Activated T-helper 1 cell treated with Interleukin-2 at 50 U/mL for 16 hours (primary cell): ENCODE data around the gene ENO2.
A peak's percentile ranks its signal among the peaks of the same experiment; 100 is the strongest.

Source experiments
- DNase-seq: peaks from one replicate; pipeline ENCODE4 v3.0.0-alpha.2; 2020; ENCODE audit warnings: low read depth

Gene ENO2

GRCh38 chr12:6960593-6961277 is 46.4 kb downstream of the ENO2 start:
- DNase-seq = no peak

DNA sequence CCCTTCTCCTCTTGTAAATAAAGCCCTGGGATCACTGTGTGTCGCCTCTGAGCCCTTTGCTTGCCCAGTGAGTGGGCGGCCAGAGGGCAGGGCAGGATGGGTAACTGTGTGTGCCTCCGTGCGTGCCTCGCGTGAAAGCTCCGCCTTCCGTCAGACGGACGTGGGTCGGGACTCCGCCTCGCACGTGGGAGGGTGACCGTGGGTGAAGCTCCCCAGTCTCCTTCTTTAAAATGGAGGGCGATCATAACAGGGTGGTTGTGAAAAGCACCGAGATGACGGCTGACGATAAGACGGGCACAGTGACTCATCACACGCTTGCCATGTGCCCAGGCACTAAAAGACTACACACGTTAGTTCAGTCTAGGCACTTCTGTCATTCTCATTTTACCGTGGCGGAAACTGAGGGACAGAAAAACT is 46.9 kb downstream of the ENO2 start:
- DNase-seq = peak; percentile 84

- no peak for DNase-seq
Observed at GRCh38 chr12:6961695-6962284, 47.4 kb downstream of the ENO2 start.

DNA sequence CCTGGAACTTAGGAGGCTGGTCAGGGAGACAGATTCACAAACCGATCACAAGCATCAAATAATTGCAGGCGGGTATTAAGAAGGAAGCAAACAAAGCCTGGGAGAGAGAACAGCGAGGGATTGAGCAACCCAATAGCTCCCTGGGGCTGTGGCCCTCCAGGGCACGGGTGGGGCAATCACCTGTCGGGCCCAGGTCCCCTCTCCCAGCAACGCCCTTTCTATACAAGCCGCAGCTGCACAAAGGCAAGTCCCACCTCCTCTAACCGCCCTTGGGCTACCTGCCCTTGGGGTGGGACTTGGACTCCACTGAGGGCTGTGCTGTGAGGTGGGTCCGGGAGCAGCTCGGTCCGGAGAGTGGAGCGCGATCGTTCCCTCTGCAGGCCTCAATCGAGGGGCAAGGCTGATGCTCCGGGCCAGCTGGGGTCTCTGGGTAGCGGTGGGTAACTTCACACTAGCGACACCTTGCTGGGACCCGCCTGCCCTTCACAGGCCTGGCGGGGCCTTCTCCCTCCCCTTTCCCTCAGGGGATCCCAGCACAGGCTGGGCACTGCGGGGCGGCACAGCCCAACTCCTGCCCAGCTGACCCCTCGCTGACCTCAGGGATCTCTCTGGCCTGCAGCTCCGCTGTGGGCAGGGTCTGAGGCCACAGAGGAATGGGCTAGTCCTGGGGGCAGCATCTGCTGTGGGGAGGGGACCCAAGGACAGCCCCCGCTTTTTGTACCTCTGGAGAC is 48.1 kb downstream of the ENO2 start:
- DNase-seq = no peak

DNA sequence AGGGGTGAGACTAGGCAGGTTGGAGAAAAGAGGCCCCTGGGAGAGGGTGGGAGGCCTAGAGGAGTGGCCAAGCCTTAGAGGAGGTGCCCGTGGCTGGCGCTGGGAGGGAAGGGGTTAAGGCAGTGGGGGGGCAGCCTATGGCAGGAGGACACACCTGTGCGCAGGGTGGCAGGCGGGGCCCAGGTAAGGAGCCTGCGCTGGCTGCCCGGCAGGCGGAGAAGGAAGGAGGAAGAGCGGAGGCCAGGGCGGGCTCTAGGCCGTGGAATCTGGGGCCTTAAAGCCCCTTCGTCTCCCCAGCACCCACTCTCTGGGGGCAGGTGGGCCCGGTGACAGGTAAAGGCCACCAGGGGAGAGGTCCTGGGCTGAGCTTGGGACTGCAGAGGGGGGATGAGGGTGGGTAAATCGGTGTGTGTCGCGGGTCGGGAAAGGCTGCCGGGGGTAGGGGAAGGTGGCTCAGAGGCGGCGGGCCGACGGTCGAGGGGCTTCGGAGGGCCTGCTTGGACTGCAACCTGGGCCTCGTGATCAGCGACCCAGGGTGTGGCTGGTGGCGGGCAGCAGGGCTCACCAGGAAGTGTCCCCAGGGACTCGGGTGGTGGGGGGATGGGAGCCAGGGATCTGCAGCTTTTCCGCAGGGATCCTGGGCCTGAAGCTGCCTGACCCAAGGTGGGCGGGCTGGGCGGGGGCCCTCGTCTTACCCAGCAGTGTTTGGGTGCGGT is 48.8 kb downstream of the ENO2 start:
- no peak for DNase-seq

DNA sequence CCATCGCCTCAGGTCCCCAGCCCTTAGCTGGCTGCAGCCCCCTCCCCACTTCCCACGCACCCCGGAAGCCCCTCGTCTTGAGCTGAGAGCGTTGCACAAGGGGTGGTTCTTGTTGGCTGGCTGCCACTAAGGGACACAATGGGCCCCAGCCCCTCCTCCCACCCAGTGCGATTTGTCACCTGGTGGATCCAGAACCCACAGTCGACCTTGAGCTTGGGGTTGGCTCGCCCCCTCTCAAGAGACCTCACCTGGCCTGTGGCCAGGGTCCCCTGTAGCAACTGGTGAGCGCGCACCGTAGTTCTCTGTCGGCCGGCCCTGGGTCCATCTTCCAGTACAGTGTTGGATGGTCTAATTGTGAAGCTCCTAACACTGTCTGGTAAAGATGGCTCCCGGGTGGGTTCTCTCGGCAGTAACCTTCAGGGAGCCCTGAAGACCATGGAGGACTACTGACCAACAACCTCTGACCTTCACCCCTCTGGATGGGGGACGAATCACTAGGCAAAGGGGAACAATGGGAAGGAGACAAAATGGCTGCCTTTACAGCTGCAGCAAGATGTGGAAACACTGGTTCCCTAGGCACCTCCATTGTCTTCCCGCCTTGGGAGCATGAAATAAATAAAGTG is 49.5 kb downstream of the ENO2 start:
- no peak for DNase-seq

- DNase-seq = no peak
Observed at GRCh38 chr12:6964605-6965025, 50.2 kb downstream of the ENO2 start.

DNA sequence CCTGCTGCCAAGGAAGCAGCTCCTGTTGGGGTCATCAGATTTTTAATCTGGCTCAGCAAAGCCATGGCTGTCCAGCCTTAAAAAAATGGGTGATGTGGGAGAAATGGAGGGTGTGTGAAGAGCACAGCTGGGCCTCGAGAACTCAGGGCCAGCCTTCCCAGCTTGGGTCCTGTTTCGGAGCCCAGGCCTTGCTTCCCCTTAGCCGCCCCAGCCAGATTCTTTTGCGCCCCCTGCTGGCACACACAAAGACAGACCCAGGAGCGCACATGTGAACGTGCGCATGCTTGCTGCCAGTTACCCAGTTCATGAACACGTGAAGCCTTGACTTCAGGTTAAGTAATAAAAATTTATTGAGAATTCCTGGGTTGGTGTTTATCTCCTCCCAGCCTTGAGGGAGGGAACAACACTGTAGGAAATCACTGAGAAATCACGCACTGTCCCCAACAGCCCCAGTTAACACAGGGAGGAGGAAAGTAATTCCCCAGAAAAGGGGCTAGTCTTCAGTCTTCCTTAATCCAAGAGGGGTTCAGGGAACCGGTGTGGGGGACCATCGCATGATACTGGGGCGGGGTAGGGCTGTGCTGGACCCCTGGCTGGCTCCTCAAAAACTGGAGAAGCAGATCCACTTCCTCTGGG is 50.8 kb downstream of the ENO2 start:
- DNase-seq = peak; percentile 77

DNA sequence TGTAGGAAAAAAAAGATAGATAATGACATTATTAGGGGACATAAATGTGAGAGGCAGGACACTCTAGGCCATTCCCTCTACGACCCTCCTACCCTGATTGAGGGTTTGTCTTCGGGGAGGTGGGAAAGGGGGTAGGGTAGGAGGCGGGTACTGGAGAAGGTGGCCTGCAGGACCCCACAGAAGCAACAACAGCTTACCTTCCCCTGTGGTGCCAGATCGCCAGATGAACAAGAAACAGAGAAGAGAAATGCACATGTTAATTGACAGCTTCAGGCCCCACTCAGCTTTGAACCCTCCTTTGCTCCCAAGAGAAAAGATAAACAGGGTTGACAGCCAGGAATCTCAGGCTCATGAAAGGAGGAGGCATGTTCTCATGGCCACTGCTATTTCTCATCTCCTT is 51.3 kb downstream of the ENO2 start:
- no peak for DNase-seq

- no peak for DNase-seq
Observed at GRCh38 chr12:6966351-6966750, 52.0 kb downstream of the ENO2 start.

DNA sequence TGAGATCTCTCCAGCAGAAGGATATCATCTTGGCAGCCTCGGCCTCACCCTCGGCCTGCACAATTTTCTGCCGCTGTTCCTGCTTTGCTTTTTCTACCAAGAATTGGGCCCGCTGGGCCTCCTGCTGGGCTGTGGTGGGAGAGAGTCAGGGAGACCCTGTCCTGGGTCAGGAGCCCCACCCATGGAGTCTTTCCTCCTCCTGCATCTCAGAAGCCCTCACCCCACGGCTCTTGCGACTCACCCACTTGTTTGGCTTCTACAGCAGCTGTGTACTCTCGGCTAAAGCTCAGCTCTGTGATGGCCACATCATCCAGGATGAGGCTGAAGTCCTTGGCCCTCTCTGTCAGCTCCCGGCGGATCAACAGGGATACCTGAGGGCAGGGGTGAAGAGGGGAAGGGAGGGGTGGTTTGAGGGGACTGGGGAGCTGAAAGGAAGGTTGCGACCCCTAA is 53.3 kb downstream of the ENO2 start:
- DNase-seq = no peak

DNA sequence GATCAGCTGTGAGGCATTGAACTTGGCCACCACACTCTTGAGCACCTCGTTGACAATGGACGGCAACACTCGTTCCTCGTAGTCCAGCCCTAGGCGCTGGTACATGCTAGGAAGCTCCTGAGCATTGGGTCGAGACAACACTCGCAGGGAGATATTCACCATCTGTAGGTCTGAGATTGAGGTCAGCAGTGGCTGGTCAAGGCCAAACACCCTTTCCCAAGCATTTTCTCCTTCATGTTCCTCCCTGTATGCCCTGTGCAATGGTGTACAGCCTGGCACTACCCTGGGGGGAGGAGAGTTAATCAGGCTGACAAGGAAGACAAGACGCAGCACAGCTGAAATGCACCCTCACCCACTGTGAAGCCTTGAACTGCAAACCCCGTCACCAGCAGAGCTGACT is 54.0 kb downstream of the ENO2 start:
- no peak for DNase-seq

GRCh38 chr12:6970096-6970527 is 55.7 kb downstream of the ENO2 start:
- DNase-seq = no peak
